GM23338 (cell line): ENCODE measurements around the gene FOLH1.
"Not testable (repeated sequence)": the region's sequence is repeated elsewhere in the genome, so short reads cannot be mapped to it uniquely, and the experiment has no call there.

ENCODE experiments used
- CREB1 ChIP-seq: fragments of 250-450 bp; sonication (Bioruptor Pico); IDR thresholded peaks from 2 replicates; pipeline ENCODE4 v1.5.0; 2020; ENCODE audit warnings: low read depth, mild to moderate bottlenecking, moderate library complexity
- CTCF ChIP-seq, 2 experiments: fragments of 200-600 bp in 1 of 2; sonication (generic) in 1 of 2; conservative IDR thresholded peaks; 2 replicates each; pipeline versions ENCODE4 v1.5.1 to v1.6.1; 2016 to 2017; ENCODE audit warnings: antibody characterized with exemption in 2 of 2, low read depth in 2 of 2, mild to moderate bottlenecking in 2 of 2, moderate library complexity in 1 of 2
- EZH2phosphoT487 ChIP-seq: fragments of 200-600 bp; sonication (generic); IDR thresholded peaks from one replicate; pipeline ENCODE4 v1.8.1; 2018; ENCODE audit warnings: antibody characterized with exemption; ENCODE audit not compliant: unreplicated experiment
- JUNB ChIP-seq: IDR thresholded peaks from one replicate; pipeline ENCODE4 v1.6.1; 2016; ENCODE audit warnings: antibody characterized with exemption; ENCODE audit not compliant: unreplicated experiment

GRCh38 chr11:49249363-49249762 lies 41.0 kb upstream of the FOLH1 start:
- TF ChIP-seq EZH2phosphoT487; CTCF (conservative IDR thresholded peaks at IDR 0.05; ENCODE audit: low read depth in 2 of 2); CREB1; JUNB: not testable (repeated sequence)
